Transverse colon (tissue), 4 donors: ENCODE data around the gene GALNT10. TPM values are rescaled to one million over a fixed set of nuclear protein-coding genes. Genes with fewer than 3 reads are reported as not detected.

Source experiments
- DNase-seq: peaks from one replicate; pipeline ENCODE4 v3.0.0-alpha.2; 2019
- H3K27ac ChIP-seq, 4 donors: fragments of 200-600 bp; sonication (generic); 2 replicates each; pipeline ENCODE4 v1.5.1; 2016 to 2018; ENCODE audit warnings: inconsistent platforms in 4 of 4
- H3K27me3 ChIP-seq: fragments of 200-600 bp; sonication (generic); 2 replicates; pipeline ENCODE4 v1.5.1; 2017; ENCODE audit warnings: inconsistent platforms
- H3K36me3 ChIP-seq, 4 donors: fragments of 200-600 bp; sonication (generic); 2 replicates each; pipeline ENCODE4 v1.5.1; 2017 to 2019; ENCODE audit warnings: inconsistent platforms in 4 of 4
- H3K4me1 ChIP-seq, 4 donors: fragments of 200-600 bp; sonication (generic); 2 replicates each; pipeline ENCODE4 v1.5.1; 2017 to 2020; ENCODE audit warnings: inconsistent platforms in 4 of 4
- H3K4me3 ChIP-seq, 4 donors: fragments of 200-600 bp; sonication (generic); 1 replicate in 1 of 4; 2 replicates in 3 of 4; pipeline versions ENCODE4 v1.5.1 to v1.6.1; 2017 to 2019; ENCODE audit warnings: inconsistent platforms in 4 of 4
- H3K9me3 ChIP-seq, 2 donors: fragments of 200-600 bp; sonication (generic); 2 replicates each; pipeline ENCODE4 v1.5.1; 2017 to 2019; ENCODE audit warnings: inconsistent platforms in 2 of 2
- CTCF ChIP-seq, 5 experiments: fragments of 200-600 bp in 3 of 5; fragments of 450-650 bp in 2 of 5; sonication (generic) in 3 of 5; IDR thresholded peaks; 1 replicate in 2 of 5; 2 replicates in 3 of 5; pipeline ENCODE4 v1.5.1; 2016 to 2017; ENCODE audit warnings: antibody characterized with exemption in 5 of 5, inconsistent platforms in 3 of 5, mild to moderate bottlenecking in 2 of 5, moderate library complexity in 1 of 5
- EP300 ChIP-seq: sonication (generic); formaldehyde crosslinking; IDR thresholded peaks from one replicate; pipeline ENCODE4 v1.6.1; 2017; ENCODE audit warnings: antibody characterized with exemption, low read depth
- POLR2A ChIP-seq: fragments of 450-650 bp; IDR thresholded peaks from one replicate; pipeline ENCODE4 v1.6.1; 2016; ENCODE audit warnings: antibody characterized with exemption, mild to moderate bottlenecking, moderate library complexity
- POLR2AphosphoS5 ChIP-seq, 3 donors: sonication (generic); formaldehyde crosslinking; IDR thresholded peaks; one replicate each; pipeline ENCODE4 v1.6.1; 2016; ENCODE audit warnings: antibody characterized with exemption in 3 of 3
- WGBS, 2 donors: methylation state at CpG; one replicate each; pipeline ENCODE4 v1.1.5; 2018; ENCODE audit warnings: low coverage in 1 of 2; 5-methylcytosine and 5-hydroxymethylcytosine counted together
- in situ Hi-C, 4 donors: fragments of 200-750 bp; cut with MboI; loops; one replicate each; pipeline versions ENCODE4 v1.15.0 to v1.15.1; 2017; ENCODE audit warnings: low sequenced_read_pairs in 3 of 4, low pct_ligation_motif_present in 1 of 4, low pct_unique_long_range_greater_than_20kb in 1 of 4
- intact Hi-C: fragments of 100-400 bp; cut with DNase I; formaldehyde crosslinking; loops from one replicate; pipeline ENCODE4 v1.15.1; 2023; ENCODE audit warnings: low total_unique reads
- total RNA-seq, 4 donors: library from RNA; depleted of rRNA; stranded (reverse); fragments of >200 nt; gene quantifications; one replicate each; pipeline ENCODE4 v1.1.0, GENCODE V29; 2016

The GALNT10 gene
- total RNA-seq, 4 donors from 2014 or later, result 18.7 to 142 (median 39.3) TPM

- intact Hi-C loops, result no loop called here
- WGBS, 2 donors, result 94 to 95% methylated on average over 2 to 3 of the region's 3 CpGs
- in situ Hi-C loops, result no loop called here
- TF ChIP-seq CTCF (IDR thresholded peaks at IDR 0.05) (no peak), EP300 (no peak), POLR2A (no peak), POLR2AphosphoS5 (IDR thresholded peaks at IDR 0.05) (no peak)
- Histone ChIP-seq H3K27me3 (no peaks in the 10 kb centered on the region), H3K9me3 (no peaks in the 10 kb centered on the region), H3K4me3 (no peak overlapping the region), H3K4me1 (no peaks in the 10 kb centered on the region), H3K36me3 (peaks cover 0 to 7% (median 0%) of the 10 kb centered on the region in 4 donors), H3K27ac (no peak overlapping the region)
- no peak for DNase-seq
Observed at GRCh38 chr5:154330097-154330667, 139.6 kb downstream of the GALNT10 start.

GRCh38 chr5:154331232-154331631 lies 140.7 kb downstream of the GALNT10 start:
- in situ Hi-C loops (no loop called here), intact Hi-C loops (no loop called here)
- H3K27ac ChIP-seq, result no peak overlapping the region
- H3K4me1 ChIP-seq, result no peaks in the 10 kb centered on the region
- H3K4me3 ChIP-seq, result no peak overlapping the region
- DNase-seq, result no peak
- H3K27me3 ChIP-seq, result no peaks in the 10 kb centered on the region
- peaks cover 0 to 7% (median 0%) of the 10 kb centered on the region in 4 donors for H3K36me3 ChIP-seq
- H3K9me3 ChIP-seq, result no peaks in the 10 kb centered on the region
- 83 to 95% methylated on average over 1 to 2 of the region's 2 CpGs for WGBS, 2 donors
- TF ChIP-seq CTCF (IDR thresholded peaks at IDR 0.05) (no peak), POLR2A (no peak), EP300 (no peak), POLR2AphosphoS5 (IDR thresholded peaks at IDR 0.05) (no peak)

- 84% methylated on average over 3 of the region's 3 CpGs; no CpG with 5 or more reads in 1 of the 2 donors for WGBS, 2 donors
- Histone ChIP-seq H3K9me3 (no peaks in the 10 kb centered on the region), H3K4me3 (no peak overlapping the region), H3K27ac (no peak overlapping the region), H3K27me3 (no peaks in the 10 kb centered on the region), H3K36me3 (peaks cover 0 to 7% (median 0%) of the 10 kb centered on the region in 4 donors), H3K4me1 (no peaks in the 10 kb centered on the region)
- TF ChIP-seq POLR2AphosphoS5 (IDR thresholded peaks at IDR 0.05) (no peak), EP300 (no peak), CTCF (IDR thresholded peaks at IDR 0.05) (no peak), POLR2A (no peak)
- intact Hi-C loops (no loop called here), in situ Hi-C loops (no loop called here)
- DNase-seq, result no peak
Observed at GRCh38 chr5:154331924-154332323, 141.4 kb downstream of the GALNT10 start.

GRCh38 chr5:154332451-154332850 lies 141.9 kb downstream of the GALNT10 start:
- H3K36me3 ChIP-seq, result peaks cover 0 to 7% (median 0%) of the 10 kb centered on the region in 4 donors

GRCh38 chr5:154333016-154333415 lies 142.5 kb downstream of the GALNT10 start:
- Histone ChIP-seq H3K27me3 (no peaks in the 10 kb centered on the region), H3K4me1 (no peaks in the 10 kb centered on the region), H3K36me3 (peaks cover 0 to 7% (median 0%) of the 10 kb centered on the region in 4 donors), H3K9me3 (no peaks in the 10 kb centered on the region), H3K4me3 (no peak overlapping the region), H3K27ac (no peak overlapping the region)
- 77 to 100% methylated on average over 2 to 4 of the region's 4 CpGs for WGBS, 2 donors
- intact Hi-C loops (no loop called here), in situ Hi-C loops (no loop called here)
- TF ChIP-seq EP300 (no peak), POLR2AphosphoS5 (IDR thresholded peaks at IDR 0.05) (no peak), POLR2A (no peak), CTCF (IDR thresholded peaks at IDR 0.05) (no peak)
- DNase-seq, result no peak

More at GRCh38 chr5:154332451-154332850, 141.9 kb downstream of the GALNT10 start:
- no peak for TF ChIP-seq EP300
- no peaks in the 10 kb centered on the region for H3K27me3 ChIP-seq
- 81 to 89% methylated on average over 2 to 6 of the region's 6 CpGs for WGBS, 2 donors
- intact Hi-C loops (no loop called here), in situ Hi-C loops (no loop called here)
- no peaks in the 10 kb centered on the region for H3K4me1 ChIP-seq
- no peaks in the 10 kb centered on the region for H3K9me3 ChIP-seq
- H3K27ac ChIP-seq, result no peak overlapping the region
- no peak overlapping the region for H3K4me3 ChIP-seq
- DNase-seq, result no peak
